ENCODE measurements around the gene KCNB1.
"Not testable (repeated sequence)": the region's sequence is repeated elsewhere in the genome, so short reads cannot be mapped to it uniquely, and the experiment has no call there.

KCNB1 gene

GRCh38 chr20:49315580-49315979 lies 166.9 kb downstream of the KCNB1 start:
- no peak for DNase-seq

GRCh38 chr20:49314052-49314451 lies 168.4 kb downstream of the KCNB1 start:
- DNase-seq: not testable (repeated sequence)
